HG02759 (cell line): ENCODE measurements around the gene MAP3K7CL.
"Not testable (repeated sequence)": the region's sequence is repeated elsewhere in the genome, so short reads cannot be mapped to it uniquely, and the experiment has no call there.

Experiments
- ATAC-seq: cut with Tn5 transposase; IDR thresholded peaks from one replicate; pipeline ENCODE4 v1.9.1; 2021; ENCODE audit warnings: mild to moderate bottlenecking, moderate library complexity; ENCODE audit not compliant: unreplicated experiment

Gene MAP3K7CL

DNA sequence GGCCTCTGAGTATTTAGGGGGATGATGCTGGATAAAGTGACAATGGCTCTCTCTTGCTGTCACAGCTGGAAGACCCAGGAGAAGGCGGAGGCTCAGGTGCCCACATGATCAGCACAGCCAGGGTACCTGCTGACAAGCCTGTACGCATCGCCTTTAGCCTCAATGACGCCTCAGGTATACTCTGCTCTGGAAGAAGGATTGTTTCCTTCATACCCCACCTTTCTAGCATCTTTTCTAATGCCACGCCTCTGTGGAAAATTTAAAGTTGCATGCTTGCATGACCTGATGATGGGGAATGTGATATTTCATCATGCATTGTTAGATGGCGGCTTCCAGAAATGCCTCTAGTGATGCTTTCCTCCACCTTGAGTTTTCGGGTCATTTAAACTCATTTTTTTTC, 2.8 kb downstream of the MAP3K7CL start:
- ATAC-seq: no peak

GRCh38 chr21:29133796-29134195, 3.4 kb downstream of the MAP3K7CL start:
- ATAC-seq: no peak

DNA sequence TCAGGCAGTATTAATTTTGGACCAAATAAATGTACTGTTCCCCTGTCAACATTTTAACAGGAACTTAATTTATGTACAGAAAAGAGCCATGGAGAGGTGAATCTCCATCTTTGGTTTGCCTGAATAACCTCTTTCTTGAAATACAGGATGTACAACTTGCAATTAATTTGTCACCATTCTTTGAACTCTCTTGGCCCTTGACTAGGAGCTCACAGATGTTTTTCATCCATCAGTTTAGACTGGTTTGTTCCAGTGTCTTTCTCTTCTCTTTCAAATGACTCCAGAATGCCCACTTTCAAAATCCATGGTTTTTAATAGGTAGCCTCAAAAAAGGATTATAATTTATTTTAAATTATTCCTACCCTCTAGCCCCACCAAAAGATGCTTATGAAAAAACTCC, 5.0 kb downstream of the MAP3K7CL start:
- ATAC-seq: no peak

GRCh38 chr21:29136033-29136432, 5.6 kb downstream of the MAP3K7CL start:
- ATAC-seq: no peak

DNA sequence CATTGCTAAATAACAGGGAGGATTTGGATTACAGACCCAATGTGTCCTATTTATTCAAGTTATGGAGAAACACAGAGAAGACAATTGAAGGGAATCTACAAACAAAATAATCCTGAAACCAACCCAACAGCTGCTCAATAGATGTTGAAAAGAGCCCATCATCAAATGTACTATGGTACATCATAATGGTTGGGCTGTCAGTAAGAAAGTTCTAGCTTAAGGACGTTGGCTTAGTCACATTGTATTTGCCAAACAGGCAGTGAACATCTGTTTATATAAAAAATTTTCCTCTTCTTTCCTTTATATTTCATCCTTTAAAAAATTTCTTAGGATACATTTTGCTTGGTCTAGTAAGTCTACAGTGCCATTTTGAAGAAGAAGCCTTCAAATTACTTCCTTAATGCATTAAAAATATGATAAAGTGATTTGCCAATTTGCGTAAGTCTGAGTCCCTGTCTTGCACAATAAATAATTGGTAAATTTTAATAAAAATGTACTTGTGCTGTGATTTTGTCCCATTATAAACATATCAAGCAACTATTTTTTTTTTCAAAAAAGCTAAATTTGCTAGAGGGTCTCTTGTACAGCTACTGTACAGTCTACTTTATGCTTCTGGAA, 14.4 kb downstream of the MAP3K7CL start:
- no peak for ATAC-seq

GRCh38 chr21:29145354-29145782, 14.9 kb downstream of the MAP3K7CL start:
- ATAC-seq: no peak

DNA sequence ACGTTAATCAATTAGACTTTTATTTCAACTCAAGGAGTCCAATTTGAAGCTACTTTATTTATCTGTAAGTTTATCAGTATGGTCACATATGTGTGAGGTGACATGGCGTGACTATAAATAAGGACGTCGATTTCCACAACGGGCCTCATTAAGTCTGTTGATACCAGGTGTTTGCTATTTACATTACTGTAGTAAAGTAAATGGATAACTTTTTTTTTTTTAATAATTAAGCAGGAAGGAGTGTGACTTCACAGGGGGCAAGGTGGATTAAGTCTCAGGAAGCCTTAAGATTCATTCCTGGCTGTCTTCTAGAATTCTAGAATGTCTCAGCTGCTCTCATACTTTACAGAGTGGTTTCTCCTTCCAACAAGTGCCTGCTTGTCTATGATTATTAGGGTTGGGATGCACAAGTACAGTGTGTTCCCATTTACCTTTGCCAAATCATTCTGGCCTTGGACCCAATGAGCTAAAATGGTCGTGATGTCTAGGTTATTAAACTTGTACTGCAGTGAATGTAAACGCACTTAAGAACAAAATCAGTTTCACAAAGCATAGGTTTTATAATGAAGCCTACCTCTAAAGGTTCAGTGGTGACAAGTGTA, 15.5 kb downstream of the MAP3K7CL start:
- no peak for ATAC-seq

GRCh38 chr21:29146726-29147125, 16.3 kb downstream of the MAP3K7CL start:
- ATAC-seq: no peak

DNA sequence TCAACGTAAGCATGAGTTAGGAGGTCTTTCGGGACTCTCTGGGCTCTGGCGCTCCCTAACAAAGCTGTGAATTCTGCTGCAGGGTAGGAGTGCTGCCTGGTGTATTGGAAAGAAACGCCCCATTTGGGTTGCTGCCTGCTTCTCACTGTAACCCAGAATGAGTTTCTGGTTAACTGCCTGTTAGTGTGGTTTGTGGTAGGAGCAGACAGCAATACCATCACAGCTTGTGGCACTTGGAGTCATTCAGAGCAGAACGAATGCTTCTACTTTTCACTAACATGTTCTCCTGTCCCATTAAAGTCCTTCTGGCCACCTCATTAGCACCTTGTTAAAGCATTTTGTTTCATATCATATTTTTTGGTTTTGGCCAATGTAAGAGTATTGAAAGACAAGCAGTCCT, 18.1 kb downstream of the MAP3K7CL start:
- ATAC-seq: no peak

GRCh38 chr21:29149808-29150425, 19.5 kb downstream of the MAP3K7CL start:
- ATAC-seq: no peak

DNA sequence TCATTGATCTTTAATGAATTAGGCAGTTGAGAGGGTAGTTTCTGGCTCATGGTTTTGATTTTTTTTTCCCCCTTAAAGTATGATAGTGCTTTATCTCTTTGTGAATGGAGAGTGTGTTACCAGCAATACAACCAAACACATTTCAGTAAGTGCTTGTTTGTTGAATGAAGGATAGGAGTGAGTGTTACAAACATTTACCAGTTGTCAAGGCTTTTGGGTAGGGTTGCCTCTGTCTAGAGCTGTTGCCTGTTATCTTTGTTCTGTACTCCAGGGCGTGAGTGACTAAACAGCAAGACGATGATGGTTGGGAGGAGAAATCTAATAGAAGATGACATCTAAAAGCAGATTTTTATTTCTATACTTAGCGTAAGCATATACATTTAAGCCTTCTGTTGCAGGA, 21.5 kb downstream of the MAP3K7CL start:
- no peak for ATAC-seq

DNA sequence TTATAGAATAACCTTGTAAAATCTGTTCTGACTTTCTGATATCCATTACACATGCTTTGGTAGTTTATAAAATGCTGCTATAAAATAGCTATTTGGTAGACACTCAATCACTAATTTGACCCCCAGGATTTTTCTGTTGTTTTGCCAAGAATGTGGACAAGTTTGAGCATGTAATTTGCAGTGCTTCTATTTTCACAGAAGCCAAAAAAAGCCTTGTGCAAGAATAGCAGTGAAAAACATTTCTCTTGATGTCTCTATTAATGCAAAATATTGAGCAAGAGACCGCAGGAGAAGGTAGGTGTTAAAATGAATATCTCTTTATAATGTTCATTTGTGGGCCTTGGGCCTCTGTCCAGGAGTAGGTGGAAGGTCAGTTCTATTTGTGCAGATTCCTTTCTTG, 22.5 kb downstream of the MAP3K7CL start:
- ATAC-seq: no peak

GRCh38 chr21:29154270-29154669, 23.8 kb downstream of the MAP3K7CL start:
- ATAC-seq: no peak

GRCh38 chr21:29155118-29155932, 24.9 kb downstream of the MAP3K7CL start:
- no peak for ATAC-seq

GRCh38 chr21:29155933-29156260, 25.5 kb downstream of the MAP3K7CL start:
- no peak for ATAC-seq

- ATAC-seq: no peak
Observed at GRCh38 chr21:29157080-29157479, 26.6 kb downstream of the MAP3K7CL start.

DNA sequence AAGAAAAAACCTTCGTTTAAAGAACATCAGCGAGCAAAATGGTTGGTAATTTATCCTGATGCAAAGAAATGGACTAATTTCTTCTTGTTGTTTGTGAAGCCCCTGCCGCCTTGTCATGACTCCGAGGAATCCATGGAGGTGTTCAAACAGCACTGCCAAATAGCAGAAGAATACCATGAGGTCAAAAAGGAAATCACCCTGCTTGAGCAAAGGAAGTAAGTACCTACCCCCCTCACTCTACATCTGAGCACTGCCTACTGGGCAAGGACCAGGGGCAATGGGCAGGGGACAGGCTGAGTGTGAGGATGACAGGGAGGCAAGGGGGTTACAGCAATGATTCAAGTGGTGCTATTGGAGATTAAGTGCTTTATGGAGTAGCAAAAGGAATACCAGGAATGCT, 29.4 kb downstream of the MAP3K7CL start:
- no peak for ATAC-seq

DNA sequence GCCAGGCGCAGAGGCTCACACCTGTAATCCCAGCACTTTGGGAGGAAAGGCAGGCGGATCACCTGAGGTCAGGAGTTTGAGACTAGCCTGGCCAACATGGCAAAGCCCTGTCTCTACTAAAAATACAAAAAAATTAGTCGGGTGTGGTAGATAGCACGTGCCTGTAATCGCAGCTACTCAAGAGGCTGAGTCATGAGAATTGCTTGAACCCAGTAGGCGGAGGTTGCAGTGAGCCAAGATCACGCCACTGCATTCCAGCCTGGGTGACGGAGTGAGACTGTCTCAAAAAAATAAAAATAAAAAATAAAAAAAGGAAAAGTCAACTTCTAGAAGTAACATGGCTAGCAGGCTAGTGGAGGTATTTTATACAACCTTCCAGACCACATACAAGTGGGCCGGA, 32.4 kb downstream of the MAP3K7CL start:
- not testable (repeated sequence) for ATAC-seq

GRCh38 chr21:29163341-29164115, 33.1 kb downstream of the MAP3K7CL start:
- no peak for ATAC-seq

GRCh38 chr21:29164323-29164942, 34.0 kb downstream of the MAP3K7CL start:
- ATAC-seq: no peak

DNA sequence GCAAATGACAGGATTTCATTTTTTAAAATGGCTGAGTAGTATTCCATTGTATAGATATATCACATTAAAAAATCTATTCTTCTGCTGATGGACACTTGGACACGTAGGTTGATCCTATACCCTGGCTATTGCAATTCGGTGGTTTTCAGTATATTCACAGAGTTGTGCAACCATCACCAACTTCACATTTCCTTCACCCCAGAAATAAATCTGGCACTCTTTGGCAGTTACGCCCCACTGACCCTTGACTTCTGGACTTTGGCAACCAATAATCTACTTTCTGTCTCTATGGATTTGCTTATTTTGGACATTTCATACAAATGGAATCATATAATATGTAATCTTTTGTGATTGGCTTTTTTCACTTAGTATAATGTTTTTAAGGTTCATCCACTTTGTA, 35.9 kb downstream of the MAP3K7CL start:
- no peak for ATAC-seq
